Measurements from ENCODE around the gene ADAM20. TPM values are rescaled to one million over a fixed set of nuclear protein-coding genes. Genes with fewer than 3 reads are reported as not detected.
"Not testable (repeated sequence)": the region's sequence is repeated elsewhere in the genome, so short reads cannot be mapped to it uniquely, and the experiment has no call there.

Gene ADAM20
- total and polyA plus RNA-seq, 4 donors, result 0.01 to 4.4 (median 0.51) TPM

DNA sequence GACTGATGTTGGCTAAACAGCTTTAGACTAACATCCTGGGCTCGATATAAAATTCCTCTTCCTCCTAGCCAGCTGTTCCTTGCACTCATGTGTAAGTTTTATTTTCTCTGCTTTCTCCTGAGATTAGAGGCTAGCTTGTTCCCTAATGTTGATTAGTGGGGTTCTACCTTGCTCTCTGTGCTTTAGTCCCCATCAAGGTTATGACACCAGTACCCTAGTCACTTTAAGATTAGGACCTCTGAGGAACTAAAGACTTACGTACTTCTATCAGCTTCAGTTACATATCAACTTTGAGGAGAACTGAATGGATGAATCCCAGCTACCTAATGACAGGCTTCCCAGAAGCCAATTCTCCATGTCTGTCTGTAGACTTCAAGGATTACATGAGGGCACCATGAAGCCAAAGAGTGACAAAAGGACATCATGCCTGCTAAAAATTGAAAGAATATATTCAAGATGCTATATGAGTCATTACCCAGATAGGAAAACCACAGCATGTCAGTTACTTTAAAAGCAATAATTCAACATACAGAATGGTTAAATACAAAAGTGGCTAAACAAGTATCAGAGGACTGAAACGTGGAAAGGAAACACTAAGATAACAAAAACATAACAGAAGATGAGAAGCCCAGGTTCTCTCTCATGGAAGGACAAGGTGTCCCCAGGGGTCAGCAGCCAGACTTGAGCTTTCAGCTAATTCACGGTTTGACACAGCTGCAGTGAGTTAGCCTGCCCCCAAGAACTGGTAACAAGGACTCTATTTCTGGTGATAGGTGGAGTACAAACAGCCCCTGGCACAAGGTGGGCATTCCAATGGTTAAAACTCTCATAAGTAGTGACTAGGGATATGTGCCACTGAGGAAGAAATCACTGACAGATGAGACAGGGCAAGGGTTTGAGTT lies 20.4 kb downstream of the ADAM20 start:
- Histone ChIP-seq H3K4me3 (no peak overlapping the region), H3K36me3 (ENCODE audit: control insufficient read depth in 4 of 4, insufficient read depth in 4 of 4, low read length in 4 of 4) (peaks cover 0 to 1% (median 0%) of the 10 kb centered on the region in 4 donors), H3K27me3 (ENCODE audit: control insufficient read depth in 3 of 3, insufficient read depth in 3 of 3, low read length in 2 of 3) (no peaks in the 10 kb centered on the region), H3K27ac (ENCODE audit: low read depth in 1 of 2, low read length in 1 of 2) (no peak overlapping the region), H3K9ac (ENCODE audit: insufficient read depth in 1 of 2, low read length in 2 of 2) (no peak overlapping the region), H3K9me3 (ENCODE audit: control insufficient read depth in 4 of 4, insufficient read depth in 3 of 4, low read length in 3 of 4) (no peaks in the 10 kb centered on the region), H3K4me1 (ENCODE audit: control insufficient read depth in 5 of 5, insufficient read depth in 5 of 5, low read length in 5 of 5) (no peaks in the 10 kb centered on the region)
- 32 to 51% methylated on average over 4 of the region's 4 CpGs for WGBS, 2 donors
- no peak for ATAC-seq (ENCODE audit: insufficient read depth, low FRiP score)
- TF ChIP-seq CTCF (IDR thresholded peaks at IDR 0.05; ENCODE audit: control extremely low read depth, extremely low read depth), result no peak
- no peak for DNase-seq

DNA sequence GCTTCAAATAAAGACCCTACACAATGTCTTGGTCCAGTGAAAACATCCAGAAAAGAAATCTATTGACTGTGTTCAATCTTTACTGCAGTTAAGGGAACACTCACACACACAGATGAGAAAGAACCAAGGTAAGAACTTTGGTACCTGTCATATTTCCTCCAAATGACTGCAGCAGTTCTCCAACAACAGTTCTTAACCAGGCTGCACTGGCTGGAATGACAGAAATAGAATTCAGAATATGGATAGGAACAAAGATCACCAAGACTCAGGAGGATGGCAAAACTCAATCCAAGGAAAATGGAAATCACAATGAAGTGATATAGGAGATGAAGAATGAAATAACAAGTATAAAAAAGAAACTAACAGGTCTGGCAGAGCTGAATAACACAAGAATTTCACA lies 36.6 kb downstream of the ADAM20 start:
- Histone ChIP-seq H3K4me1 (ENCODE audit: control insufficient read depth in 5 of 5, insufficient read depth in 5 of 5, low read length in 5 of 5) (no peaks in the 10 kb centered on the region), H3K4me3 (no peak overlapping the region), H3K9ac (ENCODE audit: insufficient read depth in 1 of 2, low read length in 2 of 2) (no peak overlapping the region), H3K27me3 (ENCODE audit: control insufficient read depth in 3 of 3, insufficient read depth in 3 of 3, low read length in 2 of 3) (no peaks in the 10 kb centered on the region), H3K9me3 (ENCODE audit: control insufficient read depth in 4 of 4, insufficient read depth in 3 of 4, low read length in 3 of 4) (peaks cover 0 to 9% (median 0%) of the 10 kb centered on the region in 4 donors), H3K27ac (ENCODE audit: low read depth in 1 of 2, low read length in 1 of 2) (no peak overlapping the region), H3K36me3 (ENCODE audit: control insufficient read depth in 4 of 4, insufficient read depth in 4 of 4, low read length in 4 of 4) (peaks cover 0 to 3% (median 0%) of the 10 kb centered on the region in 4 donors)
- no peak for TF ChIP-seq CTCF (IDR thresholded peaks at IDR 0.05; ENCODE audit: control extremely low read depth, extremely low read depth)
- ATAC-seq (ENCODE audit: insufficient read depth, low FRiP score), result no peak
- DNase-seq, result no peak

- ATAC-seq (ENCODE audit: insufficient read depth, low FRiP score), result no peak
- H3K36me3 ChIP-seq (ENCODE audit: control insufficient read depth in 4 of 4, insufficient read depth in 4 of 4, low read length in 4 of 4), result peaks cover 0 to 9% (median 3%) of the 10 kb centered on the region in 4 donors
- no peaks in the 10 kb centered on the region for H3K4me1 ChIP-seq (ENCODE audit: control insufficient read depth in 5 of 5, insufficient read depth in 5 of 5, low read length in 5 of 5)
- H3K27ac ChIP-seq (ENCODE audit: low read depth in 1 of 2, low read length in 1 of 2), result no peak overlapping the region
- H3K27me3 ChIP-seq (ENCODE audit: control insufficient read depth in 3 of 3, insufficient read depth in 3 of 3, low read length in 2 of 3), result no peaks in the 10 kb centered on the region
- TF ChIP-seq CTCF (IDR thresholded peaks at IDR 0.05; ENCODE audit: control extremely low read depth, extremely low read depth), result no peak
- no peak for DNase-seq
- H3K9ac ChIP-seq (ENCODE audit: insufficient read depth in 1 of 2, low read length in 2 of 2), result no peak overlapping the region
- H3K9me3 ChIP-seq (ENCODE audit: control insufficient read depth in 4 of 4, insufficient read depth in 3 of 4, low read length in 3 of 4), result peaks cover 0 to 28% (median 13%) of the 10 kb centered on the region in 4 donors
- 61 to 91% methylated on average over 3 of the region's 3 CpGs for WGBS, 2 donors
- H3K4me3 ChIP-seq, result no peak overlapping the region
Measured at GRCh38 chr14:70489579-70490200, 45.1 kb downstream of the ADAM20 start.

DNA sequence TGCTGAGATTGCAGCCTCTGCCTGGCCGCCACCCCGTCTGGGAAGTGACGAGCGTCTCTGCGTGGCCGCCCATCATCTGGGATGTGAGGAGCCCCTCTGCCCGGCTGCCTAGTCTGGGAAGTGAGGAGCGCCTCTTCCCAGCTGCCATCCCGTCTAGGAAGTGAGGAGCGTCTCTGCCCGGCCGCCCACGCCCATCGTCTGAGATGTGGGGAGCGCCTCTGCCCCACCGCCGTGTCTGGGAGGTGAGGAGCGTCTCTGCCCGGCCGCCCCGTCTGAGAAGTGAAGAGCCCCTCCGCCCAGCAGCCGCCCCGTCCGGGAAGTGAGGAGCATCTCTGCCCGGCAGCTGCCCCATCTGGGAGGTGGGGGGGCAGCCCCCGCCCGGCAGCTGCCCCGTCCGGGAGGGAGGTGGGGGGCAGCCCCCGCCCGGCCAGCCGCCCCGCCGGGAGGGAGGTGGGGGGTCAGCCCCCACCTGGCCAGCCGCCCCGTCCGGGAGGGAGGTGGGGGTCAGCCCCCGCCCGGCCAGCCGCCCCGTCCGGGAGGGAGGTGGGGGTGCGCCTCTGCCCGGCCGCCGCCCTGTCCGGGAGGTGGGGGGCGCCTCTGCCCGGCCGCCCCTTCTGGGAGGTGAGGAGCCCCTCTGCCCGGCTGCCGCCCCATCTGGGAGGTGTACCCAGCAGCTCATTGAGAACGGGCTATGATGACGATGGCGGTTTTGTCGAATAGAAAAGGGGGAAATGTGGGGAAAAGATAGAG lies 57.3 kb downstream of the ADAM20 start:
- DNase-seq; ATAC-seq (ENCODE audit: insufficient read depth, low FRiP score): not testable (repeated sequence)
- 95 to 96% methylated on average over 37 to 57 of the region's 57 CpGs for WGBS, 2 donors

DNA sequence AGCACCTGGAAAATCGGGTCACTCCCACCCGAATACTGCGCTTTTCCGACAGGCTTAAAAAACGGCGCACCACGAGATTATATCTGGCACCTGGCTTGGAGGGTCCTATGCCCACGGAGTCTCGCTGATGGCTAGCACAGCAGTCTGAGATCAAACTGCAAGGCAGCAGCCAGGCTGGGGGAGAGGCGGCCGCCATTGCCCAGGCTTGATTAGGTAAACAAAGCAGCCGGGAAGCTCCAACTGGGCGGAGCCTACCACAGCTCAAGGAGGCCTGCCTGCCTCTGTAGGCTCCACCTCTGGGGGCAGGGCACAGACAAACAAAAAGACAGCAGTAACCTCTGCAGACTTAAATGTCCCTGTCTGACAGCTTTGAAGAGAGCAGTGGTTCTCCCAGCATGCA lies 59.3 kb downstream of the ADAM20 start:
- H3K9me3 ChIP-seq (ENCODE audit: control insufficient read depth in 4 of 4, insufficient read depth in 3 of 4, low read length in 3 of 4); H3K27me3 ChIP-seq (ENCODE audit: control insufficient read depth in 3 of 3, insufficient read depth in 3 of 3, low read length in 2 of 3); H3K9ac ChIP-seq (ENCODE audit: insufficient read depth in 1 of 2, low read length in 2 of 2); H3K4me1 ChIP-seq (ENCODE audit: control insufficient read depth in 5 of 5, insufficient read depth in 5 of 5, low read length in 5 of 5); H3K4me3 ChIP-seq; H3K36me3 ChIP-seq (ENCODE audit: control insufficient read depth in 4 of 4, insufficient read depth in 4 of 4, low read length in 4 of 4); DNase-seq; H3K27ac ChIP-seq (ENCODE audit: low read depth in 1 of 2, low read length in 1 of 2); ATAC-seq (ENCODE audit: insufficient read depth, low FRiP score): not testable (repeated sequence)
- WGBS, 2 donors, result 88 to 92% methylated on average over 9 to 13 of the region's 13 CpGs

More for the DNA sequence above, 57.3 kb downstream of the ADAM20 start:
- H3K9ac ChIP-seq (ENCODE audit: insufficient read depth in 1 of 2, low read length in 2 of 2); H3K36me3 ChIP-seq (ENCODE audit: control insufficient read depth in 4 of 4, insufficient read depth in 4 of 4, low read length in 4 of 4); H3K4me1 ChIP-seq (ENCODE audit: control insufficient read depth in 5 of 5, insufficient read depth in 5 of 5, low read length in 5 of 5); H3K9me3 ChIP-seq (ENCODE audit: control insufficient read depth in 4 of 4, insufficient read depth in 3 of 4, low read length in 3 of 4); H3K4me3 ChIP-seq; H3K27ac ChIP-seq (ENCODE audit: low read depth in 1 of 2, low read length in 1 of 2); H3K27me3 ChIP-seq (ENCODE audit: control insufficient read depth in 3 of 3, insufficient read depth in 3 of 3, low read length in 2 of 3): not testable (repeated sequence)
